ENCODE data around the gene APLN.

Gene APLN

GRCh38 chrX:129659861-129660260 lies 5.1 kb upstream of the APLN start:
- no peak for DNase-seq

GRCh38 chrX:129659141-129659540 lies 4.4 kb upstream of the APLN start:
- DNase-seq: no peak

GRCh38 chrX:129658429-129658828 lies 3.7 kb upstream of the APLN start:
- DNase-seq: no peak

- DNase-seq: no peak
These were observed 942 bp upstream of the APLN start for GRCh38 chrX:129655547-129656249.

DNA sequence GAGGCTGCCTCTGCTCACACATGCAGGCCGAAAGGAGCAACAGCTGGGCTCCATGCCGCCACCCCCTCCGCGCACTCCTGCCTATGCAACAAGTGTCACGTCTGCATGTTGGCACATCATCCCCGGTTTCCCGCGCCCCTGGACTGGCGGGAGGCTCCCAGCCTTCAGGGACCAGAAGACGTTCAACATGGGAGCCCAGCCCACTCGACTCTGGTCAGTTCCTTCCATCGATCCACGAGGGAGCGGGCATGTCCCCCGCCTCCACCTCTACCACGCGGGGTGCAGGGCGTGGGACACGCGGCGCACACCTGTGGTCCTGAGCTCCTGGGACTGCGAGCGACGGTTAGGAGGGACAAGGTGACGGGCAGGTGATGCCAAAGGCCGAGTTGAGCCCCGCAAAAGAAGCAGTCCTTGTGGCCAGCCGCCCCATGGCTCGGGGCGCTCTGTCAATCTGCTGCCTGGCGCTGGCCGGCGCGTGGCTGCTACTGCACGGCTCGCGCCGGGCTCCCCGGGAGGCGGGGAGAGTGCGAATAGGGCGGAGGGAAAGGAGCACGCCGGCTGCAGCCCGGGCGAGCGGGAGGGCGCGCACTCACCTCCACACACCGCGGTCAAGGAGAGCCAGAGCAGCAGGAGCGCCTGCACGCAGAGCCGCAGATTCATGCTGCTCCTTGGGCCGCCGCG lies 645 bp downstream of the APLN start:
- peak; percentile 37 for DNase-seq

DNA sequence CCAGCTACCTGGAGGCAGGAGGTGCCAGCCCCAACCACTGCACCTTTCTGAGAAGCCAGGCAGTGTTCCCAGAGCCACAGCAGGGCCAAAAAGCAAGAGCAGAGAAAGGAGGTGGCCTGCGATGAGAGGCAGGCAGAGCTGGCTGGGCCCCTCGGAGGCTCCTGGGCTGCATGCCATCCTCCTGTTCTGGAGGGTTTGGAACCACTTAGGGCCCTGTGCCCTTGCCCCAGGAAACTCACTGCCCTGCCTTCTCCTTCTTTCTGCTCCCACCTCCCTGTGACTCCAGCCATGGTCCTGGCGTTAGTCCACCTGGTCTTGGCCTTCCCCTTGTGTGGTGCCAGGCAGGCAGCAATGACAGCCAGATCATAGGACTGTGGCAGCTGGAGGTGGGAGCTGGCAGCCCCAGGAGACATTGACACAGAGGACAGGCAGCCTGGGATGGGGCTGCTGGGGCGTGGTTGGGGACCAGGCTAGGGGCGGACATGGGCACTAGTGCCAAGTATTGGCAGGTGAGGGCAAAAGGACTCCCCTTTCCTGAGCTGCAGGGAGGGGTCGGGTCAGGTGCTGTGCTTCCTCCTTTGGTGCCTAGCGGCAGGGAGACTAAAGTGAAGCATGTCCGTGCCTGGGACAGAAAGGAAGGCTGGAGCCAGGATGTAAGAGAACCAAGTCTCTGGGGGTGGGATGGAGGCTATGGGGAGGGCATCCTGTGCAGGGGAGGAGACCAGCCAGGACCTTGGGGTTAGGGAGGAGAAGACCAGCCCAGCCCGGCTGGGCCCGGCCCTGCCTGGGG lies 1.4 kb downstream of the APLN start:
- no peak for DNase-seq

GRCh38 chrX:129652565-129653169 lies 2.1 kb downstream of the APLN start:
- DNase-seq: no peak

DNA sequence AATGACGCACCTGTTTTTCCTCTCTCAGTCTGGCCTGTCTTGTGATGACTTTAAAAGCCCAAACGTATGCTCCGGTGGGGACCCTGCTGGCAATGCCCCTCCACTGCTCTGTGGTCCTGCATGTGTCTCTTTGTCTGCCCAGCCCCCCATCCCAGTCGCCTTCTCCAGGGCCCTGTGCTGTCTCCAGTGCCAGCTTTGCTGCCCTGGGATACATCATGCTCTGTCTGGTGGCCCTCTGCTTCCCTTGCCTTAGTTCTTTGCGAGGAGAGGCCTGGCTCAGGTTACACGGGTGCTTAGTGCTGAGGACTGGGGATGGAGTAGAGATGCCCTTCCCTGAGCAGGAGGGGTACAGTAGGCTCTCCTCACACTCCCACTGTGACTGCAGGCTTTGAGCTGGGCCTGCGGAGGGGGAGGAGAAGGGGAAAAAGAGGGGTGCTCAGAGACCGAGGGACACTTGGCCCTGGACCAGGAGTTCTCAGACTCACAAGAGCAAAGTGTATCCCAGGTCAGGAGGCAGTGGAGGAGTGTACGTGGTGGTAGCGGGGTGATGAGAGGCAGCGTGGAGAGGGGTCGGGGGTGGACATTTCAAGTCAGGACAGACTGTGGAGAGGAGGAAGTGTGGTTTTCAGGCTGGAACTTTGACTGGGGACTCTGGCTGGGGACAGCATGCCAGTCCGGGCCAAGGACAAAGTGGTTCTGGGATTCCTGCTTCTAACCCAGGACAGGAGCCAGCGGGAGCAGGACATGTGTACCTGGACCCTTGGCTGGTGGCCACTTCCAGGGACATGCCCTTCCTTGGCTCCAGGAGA lies 2.8 kb downstream of the APLN start:
- DNase-seq: no peak

- DNase-seq: no peak
These were observed 3.8 kb downstream of the APLN start for GRCh38 chrX:129650821-129651510.

DNA sequence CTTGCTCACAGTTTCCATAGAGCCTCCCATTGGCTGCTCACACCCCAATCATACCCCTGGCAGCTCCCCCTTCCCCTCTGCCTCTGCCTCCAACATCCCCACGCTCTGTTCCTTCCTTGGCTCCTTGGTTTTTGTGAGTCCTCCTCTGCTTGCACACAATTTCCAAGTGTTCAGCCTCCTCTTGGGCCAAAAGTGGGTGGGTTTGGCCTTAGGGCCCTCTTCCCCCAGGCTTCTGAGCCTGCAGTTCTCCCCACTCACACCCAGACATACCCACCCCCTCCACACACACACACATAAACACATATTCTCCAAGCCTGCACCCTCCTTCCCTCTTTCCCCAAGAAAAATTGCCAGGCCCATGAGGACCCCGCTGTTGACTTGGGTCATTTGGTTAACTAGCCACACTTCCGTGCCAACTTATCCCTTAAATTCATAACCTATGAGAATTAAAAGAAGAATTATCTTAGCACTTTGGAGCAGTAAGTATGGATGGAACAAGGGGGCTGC lies 4.5 kb downstream of the APLN start:
- no peak for DNase-seq

DNA sequence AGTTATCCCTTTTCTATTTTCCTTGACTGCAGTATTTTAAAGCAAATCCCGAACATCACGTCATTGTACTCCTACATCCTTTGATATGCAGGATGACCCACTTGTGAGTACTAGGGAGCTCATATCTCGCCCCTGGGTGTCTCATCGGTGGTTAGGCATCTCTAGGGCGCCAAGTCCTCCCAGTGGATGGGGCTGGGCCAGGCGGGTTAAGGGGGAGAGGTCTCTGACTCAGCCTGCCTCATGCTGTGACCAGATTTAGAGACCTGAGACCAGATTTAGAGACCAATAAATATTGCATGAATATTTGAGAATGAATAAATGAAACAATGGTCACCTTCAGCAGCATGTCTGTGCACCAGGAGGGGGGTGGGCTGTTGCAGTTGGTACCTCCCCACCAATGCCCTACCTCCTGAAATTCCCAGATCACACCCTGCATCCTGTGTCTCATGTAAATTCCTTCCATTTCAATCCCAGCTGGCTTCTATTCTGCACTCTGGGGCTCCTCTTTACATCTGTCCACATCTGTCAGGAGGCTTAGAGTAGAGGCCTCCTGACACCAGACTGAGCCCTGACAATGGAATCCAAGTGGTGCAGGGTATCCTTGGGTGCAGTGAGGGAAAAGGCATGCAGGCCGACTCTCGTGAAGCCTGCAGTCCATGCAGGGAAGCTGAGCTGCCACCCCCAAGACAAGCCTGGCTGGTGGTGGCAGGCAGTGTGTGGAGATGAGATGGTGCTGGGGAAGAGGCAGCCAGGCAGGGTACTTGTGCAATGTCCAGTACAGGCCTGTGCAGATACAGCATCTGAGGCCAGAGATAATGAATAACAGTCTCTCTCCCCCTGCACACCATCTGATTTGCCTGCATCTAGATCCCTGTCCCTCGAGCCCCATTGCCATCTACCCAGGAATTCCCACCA lies 5.2 kb downstream of the APLN start:
- no peak for DNase-seq

GRCh38 chrX:129648514-129649267 lies 6.1 kb downstream of the APLN start:
- DNase-seq: no peak

DNA sequence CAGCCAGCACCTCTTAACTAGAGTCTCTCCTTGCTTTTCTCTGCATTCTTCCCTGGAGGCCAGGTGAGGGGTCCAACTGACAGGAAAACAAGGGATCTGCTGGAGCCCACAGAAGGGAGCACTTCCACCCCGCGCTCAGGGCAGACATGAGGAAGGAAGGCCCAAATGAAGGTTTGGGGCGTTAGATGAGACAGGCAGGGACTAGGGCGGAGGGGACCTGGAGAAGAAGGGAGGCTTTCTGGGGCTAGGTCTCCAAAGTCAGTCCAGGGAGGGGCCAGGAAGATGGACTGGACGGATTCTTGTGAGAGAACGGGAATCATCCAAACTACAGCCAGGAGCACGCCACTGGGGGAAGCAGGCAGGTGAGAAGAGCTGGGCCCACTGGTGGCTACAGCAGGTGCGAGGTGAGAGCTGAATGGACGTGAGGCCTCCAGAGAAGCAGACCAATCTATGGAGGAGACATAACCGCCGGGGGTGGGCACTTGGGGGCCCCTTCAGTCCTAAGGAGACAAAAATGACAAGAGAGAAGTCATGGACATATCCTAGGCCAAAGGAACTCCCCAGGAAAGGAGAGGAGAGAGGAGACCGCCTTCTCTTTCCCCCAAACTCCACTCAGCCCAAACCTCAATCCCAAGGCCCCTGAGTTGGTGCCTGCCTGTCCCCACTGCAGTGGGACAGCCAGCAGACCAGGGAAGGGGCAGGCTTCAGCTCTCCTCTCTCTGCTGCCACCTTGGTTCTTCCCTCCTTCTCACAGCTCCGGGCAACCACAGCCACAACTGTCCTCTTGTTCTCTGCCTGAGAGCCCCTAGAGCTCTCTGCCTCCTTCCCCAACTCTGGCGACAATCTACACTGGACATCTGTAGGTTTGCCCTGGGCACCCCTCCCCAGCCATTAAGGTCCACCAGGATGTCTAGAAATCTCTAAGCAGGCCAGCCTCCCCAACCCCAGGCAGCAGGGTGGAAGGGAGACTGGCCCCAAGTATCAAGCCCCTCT lies 7.0 kb downstream of the APLN start:
- DNase-seq: no peak

DNA sequence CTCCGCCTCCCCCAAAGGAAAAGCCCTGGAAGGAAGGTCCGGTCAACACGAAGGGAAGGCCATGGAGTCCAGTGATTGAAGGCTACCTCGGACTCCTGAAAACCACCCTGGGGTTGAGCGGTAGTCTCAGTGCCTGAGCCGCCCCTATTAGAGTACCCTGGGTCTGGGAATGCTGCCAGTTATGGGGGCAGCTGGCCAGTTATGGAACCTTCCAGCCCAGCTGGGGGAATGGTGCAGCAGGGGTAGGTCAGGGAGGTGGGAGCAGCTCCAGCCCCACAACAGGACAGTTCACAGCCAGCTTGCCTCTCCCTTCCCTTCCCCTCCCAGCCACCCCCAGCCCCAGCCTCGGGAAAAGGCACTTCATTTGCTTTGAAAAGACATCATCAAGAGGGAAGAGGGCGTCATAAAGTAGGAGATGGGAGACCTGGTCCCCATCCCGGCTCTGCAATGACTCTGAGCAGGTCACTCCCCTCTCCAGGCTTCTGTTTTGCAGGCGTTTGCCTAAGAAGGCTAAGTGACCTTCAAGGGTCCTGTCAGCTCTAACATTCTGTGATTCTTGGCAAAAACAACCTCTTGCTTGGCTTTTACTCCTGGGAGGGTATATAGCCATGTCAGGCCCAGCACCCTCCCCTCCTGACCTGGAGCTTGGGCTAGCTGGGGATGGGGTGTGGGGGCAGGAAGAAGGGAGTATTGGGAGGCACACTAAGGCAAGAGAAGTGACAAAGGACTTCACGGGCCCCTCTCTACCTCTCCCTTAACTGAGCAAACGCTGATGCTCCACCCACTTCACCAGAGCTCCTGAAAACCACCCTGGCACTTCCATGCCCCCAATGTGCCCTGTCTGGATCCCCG lies 8.0 kb downstream of the APLN start:
- no peak for DNase-seq

DNA sequence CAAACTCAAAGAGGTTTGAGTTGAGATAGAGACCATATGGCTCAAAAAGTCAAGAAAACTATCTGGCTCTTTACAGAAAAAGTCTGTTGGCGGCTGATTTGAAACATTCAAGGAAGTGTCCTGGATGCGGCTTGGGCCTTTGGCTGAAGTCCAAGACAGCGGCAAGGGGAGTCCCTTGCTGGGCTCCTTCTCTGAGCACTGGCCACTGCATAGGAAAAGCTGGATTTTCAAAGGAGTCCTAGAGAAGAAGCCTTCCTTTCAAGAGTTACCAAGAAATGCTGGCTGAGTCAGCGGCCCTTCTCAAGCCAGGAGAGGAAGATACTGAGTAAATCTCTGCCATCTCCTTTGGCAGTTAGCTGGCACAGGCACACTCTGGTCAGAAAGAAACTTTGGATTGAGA lies 12.1 kb downstream of the APLN start:
- DNase-seq: no peak

GRCh38 chrX:129641941-129642340 lies 12.8 kb downstream of the APLN start:
- no peak for DNase-seq

DNA sequence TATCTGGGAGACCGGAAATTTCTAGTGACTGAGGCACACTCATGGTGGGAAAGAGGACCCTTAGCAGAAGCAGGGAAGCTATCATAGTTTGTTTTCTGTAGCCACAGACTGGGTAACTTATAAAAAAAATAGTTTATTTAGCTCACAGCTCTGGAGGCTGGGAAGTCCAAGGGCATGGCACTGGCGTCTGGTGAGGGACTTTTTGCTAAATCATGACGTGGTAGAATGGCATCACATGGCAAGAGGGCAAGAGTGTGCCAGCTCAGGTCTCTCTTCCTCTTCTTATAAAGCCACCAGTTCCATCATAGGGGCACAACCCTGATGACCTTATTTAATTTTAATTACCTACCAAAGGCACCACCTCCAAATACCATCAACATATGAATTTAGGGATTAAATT lies 13.3 kb downstream of the APLN start:
- no peak for DNase-seq

GRCh38 chrX:129640737-129641136 lies 14.0 kb downstream of the APLN start:
- no peak for DNase-seq

Measured in NCI-H774 (cell line).